Peyer's patch (tissue), 4 donors: ENCODE data around the gene TC2N.

Experiments
- POLR2A ChIP-seq, 2 donors: fragments of 450-650 bp; IDR thresholded peaks; one replicate each; pipeline ENCODE4 v1.5.1; 2017; ENCODE audit warnings: antibody characterized with exemption in 2 of 2, mild to moderate bottlenecking in 2 of 2, moderate library complexity in 2 of 2
- TF ChIP-seq, protein P1 (sequence below), 6 experiments: fragments of 450-650 bp in 4 of 6; fragments of 200-600 bp in 2 of 6; sonication (generic) in 1 of 6; IDR thresholded peaks; one replicate each; pipeline ENCODE4 v1.5.1; 2017 to 2019; ENCODE audit warnings: antibody characterized with exemption in 6 of 6, mild to moderate bottlenecking in 3 of 6, moderate library complexity in 1 of 6

DNA sequence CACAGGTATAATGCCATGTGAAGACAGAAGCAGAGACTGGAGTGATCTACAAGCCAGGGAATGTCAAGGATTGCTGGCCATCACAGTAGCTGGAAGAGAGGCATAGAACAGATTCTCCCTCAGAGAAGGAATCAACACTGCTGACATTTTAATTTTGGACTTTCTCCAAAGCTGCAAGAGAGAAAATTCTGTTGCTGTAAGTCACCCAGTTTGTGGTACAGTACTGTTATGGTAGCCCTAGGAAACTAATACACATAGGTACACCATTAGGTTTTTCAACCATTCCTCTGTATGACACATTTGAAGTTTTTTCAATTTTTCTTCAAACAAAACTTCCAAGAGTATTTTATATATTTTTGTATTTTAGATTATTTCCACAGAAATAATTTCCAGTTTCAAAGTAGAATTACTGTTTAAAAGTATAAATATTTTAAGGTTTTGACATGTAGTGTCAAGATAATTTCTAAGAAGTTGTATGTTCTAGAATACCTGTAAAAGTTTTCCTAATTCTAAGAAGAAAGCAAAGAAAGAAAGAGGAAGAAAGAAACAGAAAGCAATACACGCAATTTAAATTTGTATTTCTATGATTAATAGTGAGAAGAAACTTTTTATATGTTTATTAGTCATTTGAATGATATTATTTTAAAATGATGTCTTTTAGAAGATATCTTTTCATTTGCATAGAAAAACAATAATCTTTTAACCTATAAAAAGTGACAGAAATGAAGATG, 70.6 kb downstream of the TC2N start:
- TF ChIP-seq, protein P1, sequence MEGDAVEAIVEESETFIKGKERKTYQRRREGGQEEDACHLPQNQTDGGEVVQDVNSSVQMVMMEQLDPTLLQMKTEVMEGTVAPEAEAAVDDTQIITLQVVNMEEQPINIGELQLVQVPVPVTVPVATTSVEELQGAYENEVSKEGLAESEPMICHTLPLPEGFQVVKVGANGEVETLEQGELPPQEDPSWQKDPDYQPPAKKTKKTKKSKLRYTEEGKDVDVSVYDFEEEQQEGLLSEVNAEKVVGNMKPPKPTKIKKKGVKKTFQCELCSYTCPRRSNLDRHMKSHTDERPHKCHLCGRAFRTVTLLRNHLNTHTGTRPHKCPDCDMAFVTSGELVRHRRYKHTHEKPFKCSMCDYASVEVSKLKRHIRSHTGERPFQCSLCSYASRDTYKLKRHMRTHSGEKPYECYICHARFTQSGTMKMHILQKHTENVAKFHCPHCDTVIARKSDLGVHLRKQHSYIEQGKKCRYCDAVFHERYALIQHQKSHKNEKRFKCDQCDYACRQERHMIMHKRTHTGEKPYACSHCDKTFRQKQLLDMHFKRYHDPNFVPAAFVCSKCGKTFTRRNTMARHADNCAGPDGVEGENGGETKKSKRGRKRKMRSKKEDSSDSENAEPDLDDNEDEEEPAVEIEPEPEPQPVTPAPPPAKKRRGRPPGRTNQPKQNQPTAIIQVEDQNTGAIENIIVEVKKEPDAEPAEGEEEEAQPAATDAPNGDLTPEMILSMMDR (IDR thresholded peaks at IDR 0.05), result no peak
- no peak for TF ChIP-seq POLR2A (IDR thresholded peaks at IDR 0.05)
